GM10266 (cell line): ENCODE results near the gene CYTH3.

Experiments
- DNase-seq: peaks from one replicate; pipeline ENCODE4 v3.0.0; 2012; ENCODE audit errors: extremely low spot score
- CTCF ChIP-seq: IDR thresholded peaks from 2 replicates; pipeline ENCODE4 v1.5.1; 2012; ENCODE audit warnings: mild to moderate bottlenecking, low read depth; ENCODE audit not compliant: control insufficient read depth, insufficient read depth; ENCODE audit errors: missing control alignments

Gene CYTH3

GRCh38 chr7:6256677-6257535, 15.5 kb downstream of the CYTH3 start:
- TF ChIP-seq CTCF: no peak
- DNase-seq: peak; percentile 48

GRCh38 chr7:6256109-6256483, 16.3 kb downstream of the CYTH3 start:
- DNase-seq: no peak
- TF ChIP-seq CTCF: no peak

GRCh38 chr7:6254866-6255265, 17.6 kb downstream of the CYTH3 start:
- DNase-seq: no peak
- TF ChIP-seq CTCF: no peak

- no peak for DNase-seq
- no peak for TF ChIP-seq CTCF
Measured at GRCh38 chr7:6252748-6253147, 19.7 kb downstream of the CYTH3 start.

GRCh38 chr7:6252341-6252746, 20.1 kb downstream of the CYTH3 start:
- TF ChIP-seq CTCF: no peak
- no peak for DNase-seq

GRCh38 chr7:6251653-6252052, 20.8 kb downstream of the CYTH3 start:
- no peak for TF ChIP-seq CTCF
- DNase-seq: no peak

GRCh38 chr7:6250364-6250833, 22.0 kb downstream of the CYTH3 start:
- DNase-seq: peak; percentile 45
- TF ChIP-seq CTCF: no peak
